CD4-positive, CD25-positive, alpha-beta regulatory T cell (primary cell): ENCODE measurements around the gene STRN4. TPM values are rescaled to one million over a fixed set of nuclear protein-coding genes. Genes with fewer than 3 reads are reported as not detected.

Experiments
- ATAC-seq, 2 donors: fragments of 150-1000 bp; cut with Tn5 transposase; one replicate each; pipeline ENCODE4 v1.10.0; 2021; ENCODE audit warnings: low read depth in 2 of 2, moderate number of reproducible peaks in 2 of 2, moderate library complexity in 1 of 2
- DNase-seq, 3 donors: peaks; one replicate each; pipeline versions ENCODE4 v3.0.0 to v3.0.0-alpha.2; 2012 to 2022; ENCODE audit warnings: mixed read lengths in 1 of 3
- H3K27ac ChIP-seq: one replicate; pipeline ENCODE4 v1.7.0; 2013; ENCODE audit warnings: mild to moderate bottlenecking, low read length; ENCODE audit not compliant: insufficient read depth, poor library complexity, severe bottlenecking
- H3K27me3 ChIP-seq: one replicate; pipeline ENCODE4 v1.7.0; 2013; ENCODE audit warnings: low read length; ENCODE audit not compliant: control insufficient read depth, insufficient read depth
- H3K36me3 ChIP-seq: one replicate; pipeline ENCODE4 v1.7.0; 2013; ENCODE audit warnings: mild to moderate bottlenecking, low read length, moderate library complexity; ENCODE audit not compliant: control insufficient read depth, insufficient read depth
- H3K4me1 ChIP-seq: 2 replicates; pipeline ENCODE4 v1.7.0; 2013; ENCODE audit warnings: mild to moderate bottlenecking, low read length; ENCODE audit not compliant: insufficient read depth, control insufficient read depth, poor library complexity, severe bottlenecking
- H3K4me3 ChIP-seq: one replicate; pipeline ENCODE4 v1.7.0; 2013; ENCODE audit warnings: low read depth, mild to moderate bottlenecking, low read length, moderate library complexity
- H3K9me3 ChIP-seq, 2 experiments: 1 replicate in 1 of 2; 2 replicates in 1 of 2; pipeline ENCODE4 v1.7.0; 2013; ENCODE audit warnings: low read length in 2 of 2, mild to moderate bottlenecking in 1 of 2, moderate library complexity in 1 of 2; ENCODE audit not compliant: control insufficient read depth in 2 of 2
- H3K27ac Mint-ChIP-seq, 3 donors: one replicate each; pipeline ENCODE4 v1.8.0; 2020 to 2022; ENCODE audit warnings: mild to moderate bottlenecking in 3 of 3, mixed read lengths in 3 of 3, moderate library complexity in 2 of 3
- H3K27me3 Mint-ChIP-seq: one replicate; pipeline ENCODE4 v1.8.0; 2022; ENCODE audit warnings: mild to moderate bottlenecking, mixed read lengths
- H3K36me3 Mint-ChIP-seq: one replicate; pipeline ENCODE4 v1.8.0; 2020; ENCODE audit warnings: mixed read lengths
- H3K4me1 Mint-ChIP-seq, 4 donors: one replicate each; pipeline ENCODE4 v1.8.0; 2020 to 2022; ENCODE audit warnings: mixed read lengths in 4 of 4, mild to moderate bottlenecking in 1 of 4
- H3K4me3 Mint-ChIP-seq, 4 donors: one replicate each; pipeline ENCODE4 v1.8.0; 2020 to 2022; ENCODE audit warnings: mild to moderate bottlenecking in 4 of 4, mixed read lengths in 4 of 4, moderate library complexity in 3 of 4
- H3K9me3 Mint-ChIP-seq, 7 donors: one replicate each; pipeline ENCODE4 v1.8.0; 2020 to 2022; ENCODE audit warnings: mixed read lengths in 7 of 7, mild to moderate bottlenecking in 3 of 7, moderate library complexity in 2 of 7
- polyA plus RNA-seq, 4 donors: library from polyadenylated mRNA; unstranded; fragments of 300-500 nt; fragmentation: Illumina TruSeq; gene quantifications; one replicate each; pipeline ENCODE4 v1.2.3, GENCODE V29; 2021
- total RNA-seq: library from RNA; stranded (reverse); gene quantifications from one replicate; pipeline ENCODE4 v1.2.3, GENCODE V29; 2022

Gene STRN4, protein sequence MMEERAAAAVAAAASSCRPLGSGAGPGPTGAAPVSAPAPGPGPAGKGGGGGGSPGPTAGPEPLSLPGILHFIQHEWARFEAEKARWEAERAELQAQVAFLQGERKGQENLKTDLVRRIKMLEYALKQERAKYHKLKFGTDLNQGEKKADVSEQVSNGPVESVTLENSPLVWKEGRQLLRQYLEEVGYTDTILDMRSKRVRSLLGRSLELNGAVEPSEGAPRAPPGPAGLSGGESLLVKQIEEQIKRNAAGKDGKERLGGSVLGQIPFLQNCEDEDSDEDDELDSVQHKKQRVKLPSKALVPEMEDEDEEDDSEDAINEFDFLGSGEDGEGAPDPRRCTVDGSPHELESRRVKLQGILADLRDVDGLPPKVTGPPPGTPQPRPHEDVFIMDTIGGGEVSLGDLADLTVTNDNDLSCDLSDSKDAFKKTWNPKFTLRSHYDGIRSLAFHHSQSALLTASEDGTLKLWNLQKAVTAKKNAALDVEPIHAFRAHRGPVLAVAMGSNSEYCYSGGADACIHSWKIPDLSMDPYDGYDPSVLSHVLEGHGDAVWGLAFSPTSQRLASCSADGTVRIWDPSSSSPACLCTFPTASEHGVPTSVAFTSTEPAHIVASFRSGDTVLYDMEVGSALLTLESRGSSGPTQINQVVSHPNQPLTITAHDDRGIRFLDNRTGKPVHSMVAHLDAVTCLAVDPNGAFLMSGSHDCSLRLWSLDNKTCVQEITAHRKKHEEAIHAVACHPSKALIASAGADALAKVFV
- 121 TPM for total RNA-seq
- 10 to 100 TPM; 11.9 to 16.7 (median 15.0) TPM for polyA plus RNA-seq

DNA sequence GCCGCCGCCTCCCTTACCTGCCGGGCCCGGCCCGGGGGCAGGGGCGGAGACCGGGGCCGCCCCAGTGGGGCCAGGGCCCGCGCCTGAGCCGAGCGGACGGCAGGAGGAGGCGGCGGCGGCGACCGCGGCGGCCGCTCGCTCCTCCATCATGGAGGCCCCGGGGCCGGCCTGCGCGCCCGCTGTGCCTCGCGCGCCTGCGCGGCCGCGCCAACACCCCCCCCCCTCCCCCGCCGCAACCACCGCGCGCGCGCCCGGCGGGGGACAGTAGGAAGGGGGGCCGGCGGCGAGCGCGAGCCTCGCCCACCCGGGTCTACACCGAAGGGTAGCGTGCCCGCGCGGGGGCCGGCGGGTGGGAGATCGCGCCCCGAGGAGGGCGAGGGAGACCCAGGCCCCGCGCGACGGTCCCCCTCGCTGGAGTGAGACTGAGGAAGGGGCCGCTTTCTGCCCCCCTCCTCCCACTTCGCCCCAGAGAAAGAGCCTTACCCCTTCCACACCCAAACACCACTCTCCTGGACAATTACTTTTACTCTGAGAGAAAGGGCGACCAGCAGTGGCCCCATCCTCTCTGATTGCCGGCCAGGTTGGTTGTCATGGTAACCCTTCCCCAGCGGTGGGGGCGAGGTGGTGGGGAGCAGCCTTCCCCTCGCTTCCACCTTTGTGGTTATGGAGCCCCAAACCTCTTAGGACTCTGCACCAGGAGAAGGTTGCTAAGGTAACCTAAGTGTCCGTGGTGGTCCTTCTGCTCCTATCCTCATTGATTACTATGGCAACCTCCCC, at the start of gene STRN4:
TSS of gene STRN4 (minus strand) at position 170 of the 777 bp plus-strand sequence. CDS start at position 150, 20 bp downstream.
- H3K4me1 Mint-ChIP-seq, result peaks cover 0 to 58% (median 41%) of the 10 kb centered on the region in 4 donors

DNA sequence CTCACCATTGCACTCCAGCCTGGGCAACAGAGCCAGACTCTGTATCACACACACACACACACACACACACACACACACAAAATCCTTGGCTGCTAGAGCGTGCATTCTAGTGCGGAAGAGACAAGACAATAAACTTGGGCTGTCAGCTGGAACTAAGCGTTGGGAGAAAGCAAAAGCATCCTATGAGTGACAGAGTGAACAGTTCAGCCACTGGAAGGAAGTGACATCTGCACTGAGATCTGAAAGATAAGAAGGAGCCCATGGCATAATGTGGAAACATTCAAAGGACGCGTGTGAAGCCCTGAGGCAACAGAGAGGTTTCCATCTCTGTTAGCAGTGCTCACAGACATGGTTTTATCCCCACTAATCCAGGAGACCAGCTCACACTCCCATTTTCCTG, 45.7 kb upstream of the STRN4 start:
- H3K4me3 Mint-ChIP-seq, result peak overlapping the region; percentile 1 to 50 (median 19)
- H3K4me3 ChIP-seq, result peak overlapping the region; percentile 37
- H3K27ac Mint-ChIP-seq, result peak overlapping the region in 2 of 3 donors; percentile 13 to 52
- ATAC-seq (no peak), DNase-seq (peak; percentile 6 to 79 (median 66))
- H3K36me3 ChIP-seq, result no peaks in the 10 kb centered on the region
- H3K36me3 Mint-ChIP-seq, result no peaks in the 10 kb centered on the region
- H3K9me3 Mint-ChIP-seq, result no peaks in the 10 kb centered on the region
- H3K9me3 ChIP-seq, result no peaks in the 10 kb centered on the region
- peaks cover 29% of the 10 kb centered on the region for H3K4me1 ChIP-seq
- peaks cover 8% of the 10 kb centered on the region for H3K27me3 Mint-ChIP-seq
- peaks cover 10 to 41% (median 25%) of the 10 kb centered on the region in 4 donors for H3K4me1 Mint-ChIP-seq
- H3K27ac ChIP-seq, result no peak overlapping the region
- no peaks in the 10 kb centered on the region for H3K27me3 ChIP-seq

More for the DNA sequence above, at the start of gene STRN4:
- Mint-ChIP-seq H3K27ac (peak within 1 kb of the TSS; percentile 92 to 95 (median 94)), H3K4me3 (peak within 1 kb of the TSS; percentile 90 to 97 (median 95)), H3K36me3 (peaks cover 9% of the 10 kb centered on the region), H3K9me3 (peaks cover 0 to 2% (median 0%) of the 10 kb centered on the region in 7 donors), H3K27me3 (peaks cover 5% of the 10 kb centered on the region)
- Histone ChIP-seq H3K36me3 (no peaks in the 10 kb centered on the region), H3K27me3 (no peaks in the 10 kb centered on the region), H3K9me3 (no peaks in the 10 kb centered on the region), H3K27ac (peak within 1 kb of the TSS; percentile 65), H3K4me3 (peak within 1 kb of the TSS; percentile 73), H3K4me1 (peaks cover 46% of the 10 kb centered on the region)
- ATAC-seq (peak; percentile 67 to 74), DNase-seq (peak; percentile 44 to 66 (median 57))

DNA sequence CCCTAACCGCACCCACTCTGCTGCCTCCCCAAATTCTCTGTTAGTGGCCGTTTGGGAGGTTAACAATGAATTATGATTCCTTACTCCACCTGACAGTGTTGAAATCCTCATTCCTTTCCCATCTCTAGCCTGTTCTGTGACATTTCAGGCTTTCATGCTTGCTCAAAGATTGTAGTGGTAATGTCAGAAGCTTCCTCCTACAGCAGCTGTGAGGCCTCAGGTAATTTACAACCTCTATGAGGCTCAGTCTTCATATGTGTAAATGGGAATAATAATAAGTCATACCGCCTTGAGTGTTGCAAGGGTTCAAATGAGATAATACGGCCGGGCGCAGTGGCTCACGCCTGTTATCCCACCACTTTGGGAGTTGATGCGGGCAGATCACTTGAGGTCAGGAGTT, 43.1 kb upstream of the STRN4 start:
- no peaks in the 10 kb centered on the region for H3K36me3 Mint-ChIP-seq
- Histone ChIP-seq H3K4me1 (peaks cover 54% of the 10 kb centered on the region), H3K9me3 (no peaks in the 10 kb centered on the region), H3K4me3 (no peak overlapping the region), H3K27ac (no peak overlapping the region), H3K27me3 (no peaks in the 10 kb centered on the region), H3K36me3 (no peaks in the 10 kb centered on the region)
- H3K27ac Mint-ChIP-seq, result peak overlapping the region in 2 of 3 donors; percentile 8 to 73
- no peak for DNase-seq
- peak overlapping the region in 2 of 4 donors; percentile 44 to 100 for H3K4me3 Mint-ChIP-seq
- H3K9me3 Mint-ChIP-seq, result no peaks in the 10 kb centered on the region
- H3K27me3 Mint-ChIP-seq, result peaks cover 8% of the 10 kb centered on the region
- ATAC-seq, result no peak
- peaks cover 18 to 67% (median 37%) of the 10 kb centered on the region in 4 donors for H3K4me1 Mint-ChIP-seq

DNA sequence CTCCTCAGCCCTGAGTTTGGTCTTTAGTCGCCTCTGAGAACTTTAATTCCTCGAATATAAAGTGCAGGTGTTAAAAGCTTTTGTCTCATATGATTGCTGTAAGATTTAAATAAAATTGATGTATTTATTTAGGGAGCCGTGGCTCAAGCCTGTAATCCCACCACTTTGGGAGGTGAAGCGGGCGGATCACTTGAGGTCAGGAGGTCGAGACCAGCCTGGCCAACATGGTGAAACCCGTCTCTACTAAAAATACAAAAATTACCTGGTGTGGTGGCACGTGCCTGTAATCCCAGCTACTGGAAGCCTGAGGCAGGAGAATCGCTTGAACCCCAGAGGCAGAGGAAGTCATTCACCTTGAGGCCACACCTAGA, 42.7 kb upstream of the STRN4 start:
- H3K27ac ChIP-seq, result peak overlapping the region; percentile 59
- Mint-ChIP-seq H3K36me3 (no peaks in the 10 kb centered on the region), H3K4me1 (peaks cover 21 to 71% (median 38%) of the 10 kb centered on the region in 4 donors), H3K27ac (peak overlapping the region; percentile 73 to 92 (median 81)), H3K27me3 (peaks cover 8% of the 10 kb centered on the region), H3K9me3 (no peaks in the 10 kb centered on the region), H3K4me3 (peak overlapping the region; percentile 93 to 100 (median 96))
- H3K4me3 ChIP-seq, result peak overlapping the region; percentile 44
- no peaks in the 10 kb centered on the region for H3K9me3 ChIP-seq
- peaks cover 58% of the 10 kb centered on the region for H3K4me1 ChIP-seq
- H3K27me3 ChIP-seq, result no peaks in the 10 kb centered on the region
- no peak for ATAC-seq
- DNase-seq, result no peak
- H3K36me3 ChIP-seq, result no peaks in the 10 kb centered on the region

DNA sequence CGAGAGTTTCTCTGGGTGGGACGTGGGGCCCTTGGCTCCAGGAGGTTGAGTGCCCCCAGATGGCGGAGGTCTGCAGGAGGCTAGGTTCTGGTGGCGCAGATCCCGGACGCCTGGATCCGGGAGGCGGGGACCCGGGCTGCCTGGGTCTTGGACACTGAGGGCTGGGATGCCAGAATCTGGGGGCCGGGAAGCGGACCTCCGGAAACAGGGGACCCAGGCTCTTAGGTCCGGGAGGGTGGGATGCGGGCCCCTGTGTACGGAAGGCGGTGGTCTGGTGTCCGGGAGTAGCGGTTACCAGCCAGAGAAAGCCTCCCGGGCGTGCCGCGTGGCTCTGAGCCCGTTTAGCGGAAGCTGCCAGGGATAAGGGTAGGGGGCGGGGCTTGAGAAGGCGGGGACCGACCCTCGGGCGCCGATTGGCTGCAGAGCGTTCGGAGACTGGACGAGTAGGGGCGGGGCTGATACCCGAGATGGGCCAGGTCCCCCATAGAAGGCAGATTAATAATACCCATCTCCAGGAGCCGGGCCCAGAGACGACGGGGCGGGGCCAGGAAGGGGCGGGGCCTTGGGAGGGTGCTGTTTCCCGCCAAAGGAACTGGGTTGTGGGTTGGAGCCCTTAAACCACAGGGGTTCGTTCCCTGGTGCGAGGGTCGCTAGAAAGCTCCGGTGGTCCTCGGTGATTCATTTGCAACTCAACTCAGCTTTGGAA, 42.2 kb upstream of the STRN4 start, which contains the start of gene SLC1A5:
TSS of gene SLC1A5 (minus strand) at position 333 of the 706 bp plus-strand sequence. CDS start 629 bp downstream, outside the sequence.
- H3K4me1 Mint-ChIP-seq, result peaks cover 21 to 74% (median 44%) of the 10 kb centered on the region in 4 donors

DNA sequence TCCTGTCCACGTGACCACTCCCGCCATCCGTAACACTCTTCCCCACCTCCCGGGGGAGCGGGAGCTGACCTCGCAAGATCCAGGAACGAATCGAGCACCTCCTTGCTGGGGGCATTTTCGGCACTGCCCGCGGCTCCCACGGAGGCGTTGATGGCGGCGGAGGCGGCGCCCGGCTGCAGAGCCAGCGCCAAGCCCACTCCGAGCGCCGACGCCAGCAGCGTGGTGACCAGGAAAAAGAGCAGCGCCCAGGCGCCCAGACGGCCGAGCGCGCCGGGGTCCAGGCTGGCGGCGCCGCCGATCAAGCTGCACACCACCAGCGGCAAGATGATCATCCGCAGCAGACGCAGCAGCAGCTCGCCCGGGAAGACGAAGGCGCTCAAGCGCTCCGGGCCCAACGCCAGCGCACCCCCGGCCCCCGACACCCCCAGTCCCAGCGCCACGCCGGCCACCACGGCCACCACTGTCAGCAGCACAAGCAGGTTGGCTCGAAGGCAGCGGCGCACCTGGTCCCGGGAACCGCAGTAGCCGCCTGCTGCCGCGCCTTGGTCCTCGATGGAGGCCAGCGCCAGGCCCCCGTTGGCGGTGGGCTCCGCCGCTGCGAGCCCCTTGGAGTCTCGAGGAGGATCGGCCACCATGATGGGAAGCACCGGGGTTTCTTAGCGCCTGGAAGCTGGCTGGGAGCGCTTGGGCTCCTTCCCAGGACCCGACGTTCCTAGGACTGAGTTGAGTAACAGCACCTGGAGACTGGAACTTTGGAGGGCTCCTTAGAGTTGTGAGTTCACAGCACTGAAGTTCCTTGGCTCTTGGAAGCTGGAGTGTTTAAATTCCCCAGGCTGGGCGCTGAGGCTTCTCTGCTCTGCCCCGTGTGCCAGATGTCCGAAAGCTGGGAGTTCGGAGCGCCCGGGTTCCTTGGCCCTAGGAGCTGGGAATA, 41.3 kb upstream of the STRN4 start:
- Mint-ChIP-seq H3K27me3 (no peaks in the 10 kb centered on the region), H3K4me3 (peak overlapping the region; percentile 93 to 100 (median 96)), H3K36me3 (peaks cover 5% of the 10 kb centered on the region), H3K27ac (peak overlapping the region; percentile 84 to 92 (median 91)), H3K9me3 (no peaks in the 10 kb centered on the region), H3K4me1 (peaks cover 21 to 82% (median 50%) of the 10 kb centered on the region in 4 donors)
- no peak for ATAC-seq
- H3K27me3 ChIP-seq, result no peaks in the 10 kb centered on the region
- peaks cover 2% of the 10 kb centered on the region for H3K36me3 ChIP-seq
- H3K27ac ChIP-seq, result peak overlapping the region; percentile 86
- H3K9me3 ChIP-seq, result no peaks in the 10 kb centered on the region
- H3K4me1 ChIP-seq, result peaks cover 65% of the 10 kb centered on the region
- H3K4me3 ChIP-seq, result peak overlapping the region; percentile 85
- DNase-seq, result peak; percentile 30 to 56 (median 35)

More for the DNA sequence above, 42.2 kb upstream of the STRN4 start, which contains the start of gene SLC1A5:
- peak within 1 kb of the TSS; percentile 91 to 92 (median 92) for H3K27ac Mint-ChIP-seq
- Histone ChIP-seq H3K27me3 (no peaks in the 10 kb centered on the region), H3K9me3 (no peaks in the 10 kb centered on the region), H3K36me3 (no peaks in the 10 kb centered on the region), H3K4me3 (peak within 1 kb of the TSS; percentile 82), H3K27ac (peak within 1 kb of the TSS; percentile 86), H3K4me1 (peaks cover 63% of the 10 kb centered on the region)
- peaks cover 2% of the 10 kb centered on the region for H3K27me3 Mint-ChIP-seq
- DNase-seq, result peak; percentile 96 to 97 (median 97)
- H3K4me3 Mint-ChIP-seq, result peak within 1 kb of the TSS; percentile 93 to 100 (median 96)
- no peaks in the 10 kb centered on the region for H3K9me3 Mint-ChIP-seq
- ATAC-seq, result peak; percentile 89 to 90
- no peaks in the 10 kb centered on the region for H3K36me3 Mint-ChIP-seq
